ENCODE results near the gene JARID2.

GRCh38 chr6:15447546-15448267, 201.8 kb downstream of the JARID2 start:
- TF ChIP-seq CTCF (IDR thresholded peaks at IDR 0.05) (no peak), POLR2A (IDR thresholded peaks at IDR 0.05) (no peak)
